Gastroesophageal sphincter (tissue), 3 donors: ENCODE results near the gene C5orf46.

Source experiments
- POLR2AphosphoS5 ChIP-seq: sonication (generic); formaldehyde crosslinking; IDR thresholded peaks from one replicate; pipeline ENCODE4 v1.6.1; 2017; ENCODE audit warnings: antibody characterized with exemption
- TF ChIP-seq, protein P1 (sequence below), 4 experiments: fragments of 200-600 bp in 2 of 4; fragments of 450-650 bp in 2 of 4; sonication (generic) in 1 of 4; IDR thresholded peaks; one replicate each; pipeline ENCODE4 v1.5.1; 2017 to 2019; ENCODE audit warnings: antibody characterized with exemption in 4 of 4, mild to moderate bottlenecking in 2 of 4, moderate library complexity in 2 of 4

DNA sequence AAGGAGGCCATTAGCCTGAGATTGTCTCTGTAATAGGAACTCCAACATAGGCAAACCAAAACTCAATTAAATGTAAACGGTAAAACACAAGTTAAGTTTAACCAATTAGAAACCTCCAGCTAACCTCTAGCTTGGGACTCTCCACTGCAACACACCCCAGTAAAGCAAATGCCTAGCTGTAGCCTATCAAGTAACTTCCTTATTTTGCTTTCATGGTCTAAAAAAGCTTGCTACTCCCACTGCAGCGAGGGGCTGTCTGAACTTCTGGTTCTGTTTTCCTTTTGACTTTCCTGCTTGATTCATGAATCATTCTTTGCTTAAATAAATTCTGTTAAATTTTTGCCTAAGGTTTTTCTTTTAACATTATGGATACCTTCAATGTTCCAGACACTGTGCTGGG, 24.4 kb upstream of the C5orf46 start:
- TF ChIP-seq, protein P1, sequence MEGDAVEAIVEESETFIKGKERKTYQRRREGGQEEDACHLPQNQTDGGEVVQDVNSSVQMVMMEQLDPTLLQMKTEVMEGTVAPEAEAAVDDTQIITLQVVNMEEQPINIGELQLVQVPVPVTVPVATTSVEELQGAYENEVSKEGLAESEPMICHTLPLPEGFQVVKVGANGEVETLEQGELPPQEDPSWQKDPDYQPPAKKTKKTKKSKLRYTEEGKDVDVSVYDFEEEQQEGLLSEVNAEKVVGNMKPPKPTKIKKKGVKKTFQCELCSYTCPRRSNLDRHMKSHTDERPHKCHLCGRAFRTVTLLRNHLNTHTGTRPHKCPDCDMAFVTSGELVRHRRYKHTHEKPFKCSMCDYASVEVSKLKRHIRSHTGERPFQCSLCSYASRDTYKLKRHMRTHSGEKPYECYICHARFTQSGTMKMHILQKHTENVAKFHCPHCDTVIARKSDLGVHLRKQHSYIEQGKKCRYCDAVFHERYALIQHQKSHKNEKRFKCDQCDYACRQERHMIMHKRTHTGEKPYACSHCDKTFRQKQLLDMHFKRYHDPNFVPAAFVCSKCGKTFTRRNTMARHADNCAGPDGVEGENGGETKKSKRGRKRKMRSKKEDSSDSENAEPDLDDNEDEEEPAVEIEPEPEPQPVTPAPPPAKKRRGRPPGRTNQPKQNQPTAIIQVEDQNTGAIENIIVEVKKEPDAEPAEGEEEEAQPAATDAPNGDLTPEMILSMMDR (IDR thresholded peaks at IDR 0.05): no peak
- TF ChIP-seq POLR2AphosphoS5: no peak
